ENCODE data around the gene IFNL4.
"Not testable (repeated sequence)": the region's sequence is repeated elsewhere in the genome, so short reads cannot be mapped to it uniquely, and the experiment has no call there.

IFNL4 gene

GRCh38 chr19:39248806-39249205, at the start of gene IFNL4:
Gene IFNL4 (minus strand): TSS chr19:39248856.
- no peak for DNase-seq

GRCh38 chr19:39297931-39298634, 49.4 kb upstream of the IFNL4 start:
- peak; percentile 18 for DNase-seq

GRCh38 chr19:39296906-39297305, 48.2 kb upstream of the IFNL4 start:
- no peak for DNase-seq

GRCh38 chr19:39296055-39296645, 47.5 kb upstream of the IFNL4 start, which contains the start of gene IFNL1:
Gene IFNL1 (plus strand): TSS chr19:39296407. CDS start chr19:39296422, 15 bp downstream.
- no peak for DNase-seq

- no peak for DNase-seq
These were observed 44.7 kb upstream of the IFNL4 start for GRCh38 chr19:39293394-39293793.

- DNase-seq: no peak
These were observed 35.4 kb upstream of the IFNL4 start for GRCh38 chr19:39284032-39284431.

GRCh38 chr19:39282021-39282420, 33.4 kb upstream of the IFNL4 start:
- no peak for DNase-seq

GRCh38 chr19:39277598-39277997, 28.9 kb upstream of the IFNL4 start:
- DNase-seq: no peak

- DNase-seq: no peak
These were observed 28.1 kb upstream of the IFNL4 start for GRCh38 chr19:39276740-39277139.

GRCh38 chr19:39275578-39275977, 26.9 kb upstream of the IFNL4 start:
- no peak for DNase-seq

GRCh38 chr19:39273859-39274258, 25.2 kb upstream of the IFNL4 start:
- DNase-seq: not testable (repeated sequence)

GRCh38 chr19:39270036-39270871, 21.6 kb upstream of the IFNL4 start:
- no peak for DNase-seq

- not testable (repeated sequence) for DNase-seq
These were observed 20.7 kb upstream of the IFNL4 start for GRCh38 chr19:39269369-39269768.

- DNase-seq: not testable (repeated sequence)
These were observed 20.0 kb upstream of the IFNL4 start for GRCh38 chr19:39268531-39269223.

GRCh38 chr19:39268085-39268484, 19.4 kb upstream of the IFNL4 start, which contains the start of gene IFNL2:
Gene IFNL2 (plus strand): TSS chr19:39268396. CDS start chr19:39268569, 173 bp downstream.
- DNase-seq: not testable (repeated sequence)

- DNase-seq: no peak
These were observed 16.8 kb upstream of the IFNL4 start for GRCh38 chr19:39265321-39265916.

GRCh38 chr19:39264306-39265290, 15.9 kb upstream of the IFNL4 start:
- no peak for DNase-seq

GRCh38 chr19:39263912-39264305, 15.3 kb upstream of the IFNL4 start:
- DNase-seq: no peak

- DNase-seq: no peak
These were observed 13.8 kb upstream of the IFNL4 start for GRCh38 chr19:39262496-39262895.

- no peak for DNase-seq
These were observed 13.0 kb upstream of the IFNL4 start for GRCh38 chr19:39261704-39262103.

- DNase-seq: no peak
These were observed 8.6 kb upstream of the IFNL4 start for GRCh38 chr19:39257227-39257626.

Data from stimulated activated CD4-positive, alpha-beta T cell treated with anti-CD3 and anti-CD28 coated beads, Interleukin-4, amount 100 ng/mL, for 24 hours (primary cell).